ENCODE data around the gene OLFML2B.

Gene OLFML2B

DNA sequence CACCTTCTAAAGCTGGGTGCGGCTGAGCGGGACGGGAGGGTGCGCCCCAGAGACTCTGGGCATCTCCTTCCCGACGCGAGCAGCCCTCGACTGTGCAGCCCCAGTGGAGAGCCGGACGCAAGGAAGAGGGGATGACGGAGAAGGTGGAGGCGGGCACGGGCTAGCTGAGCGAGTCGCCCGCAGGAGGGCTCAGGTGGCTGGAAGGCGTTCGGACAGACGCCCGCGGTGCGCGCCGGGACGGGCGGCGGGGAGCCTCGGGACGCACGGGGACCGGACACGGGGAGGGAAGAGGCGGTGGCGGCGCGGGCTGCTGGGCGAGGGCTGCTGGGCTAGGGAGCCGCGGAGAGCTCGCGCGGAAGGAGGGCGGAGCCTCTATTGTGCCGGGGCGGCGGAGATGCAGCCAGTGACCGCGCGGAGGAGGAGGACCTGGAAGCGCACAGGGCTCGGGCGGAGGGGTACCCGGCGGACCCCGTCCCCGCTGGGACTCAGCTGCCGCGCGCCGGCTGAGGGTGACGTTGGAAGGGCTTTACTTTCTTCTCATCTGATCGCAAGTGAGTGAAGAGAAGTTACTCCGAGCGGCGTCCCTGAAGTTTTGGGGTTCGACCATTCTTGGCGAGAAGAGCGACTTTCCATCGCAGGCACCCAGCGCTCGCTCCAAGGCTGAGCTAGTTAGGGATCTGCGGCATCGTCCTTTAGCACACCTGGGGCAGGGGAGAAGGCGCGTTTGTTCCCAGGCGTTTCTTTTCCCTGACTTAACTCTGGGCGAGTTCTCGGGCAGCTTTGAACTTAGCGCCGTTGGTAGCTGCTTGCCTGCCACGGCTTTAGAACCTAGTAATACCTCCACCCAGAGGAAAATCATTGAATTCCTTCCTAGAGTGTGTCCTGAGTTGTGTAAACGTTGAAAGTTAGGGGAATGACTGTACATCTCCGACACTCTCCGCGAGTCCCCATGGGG lies at the start of gene OLFML2B:
Gene OLFML2B (minus strand): TSS at position 323 of the 955 bp plus-strand sequence. CDS start 439 bp downstream, outside the sequence.
- DNase-seq (ENCODE audit: extremely low spot score): peak; percentile 82
- POLR2A ChIA-PET: interaction anchor here (0.8 kb wide), 1 partner anchor 13 kb away, joined by 3 read pairs; no protein-coding TSS in a partner anchor
- CTCF ChIA-PET: interaction anchor here (0.7 to 1.2 kb wide), 4 partner anchors 13 to 32 kb away, joined by 3 to 9 read pairs (median 3); no protein-coding TSS in a partner anchor
- TF ChIP-seq BHLHE40 (IDR thresholded peaks at IDR 0.05; ENCODE audit: borderline replicate concordance) (no peak), SP1 (IDR thresholded peaks at IDR 0.05) (no peak), ZNF384 (IDR thresholded peaks at IDR 0.05) (no peak), LEF1 (IDR thresholded peaks at IDR 0.05; ENCODE audit: borderline replicate concordance) (no peak), HDGF (IDR thresholded peaks at IDR 0.05; ENCODE audit: borderline replicate concordance) (no peak), ELF4 (IDR thresholded peaks at IDR 0.05) (no peak), SUZ12 (IDR thresholded peaks at IDR 0.05) (no peak), FOXA1 (IDR thresholded peaks at IDR 0.05) (no peak), FOXM1 (IDR thresholded peaks at IDR 0.05; ENCODE audit: borderline replicate concordance) (no peak), FOXK2 (IDR thresholded peaks at IDR 0.05) (no peak), NFRKB (IDR thresholded peaks at IDR 0.05) (no peak), TARDBP (IDR thresholded peaks at IDR 0.05) (no peak), L3MBTL2 (conservative IDR thresholded peaks at IDR 0.05) (no peak; the same call in 1 of the 2 replicates), ARNT (IDR thresholded peaks at IDR 0.05) (no peak), CTBP1 (IDR thresholded peaks at IDR 0.05; ENCODE audit: borderline replicate concordance) (no peak), PKNOX1 (IDR thresholded peaks at IDR 0.05) (no peak)

- no peak for DNase-seq (ENCODE audit: extremely low spot score)
- POLR2A ChIA-PET: interaction anchor here (0.6 kb wide), 1 partner anchor 22 kb away, joined by 3 read pairs; no protein-coding TSS in a partner anchor
- TF ChIP-seq FOXK2 (IDR thresholded peaks at IDR 0.05) (no peak), L3MBTL2 (conservative IDR thresholded peaks at IDR 0.05) (no peak), CTBP1 (IDR thresholded peaks at IDR 0.05; ENCODE audit: borderline replicate concordance) (no peak), ZNF384 (IDR thresholded peaks at IDR 0.05) (no peak), ELF4 (IDR thresholded peaks at IDR 0.05) (no peak), TARDBP (IDR thresholded peaks at IDR 0.05) (no peak), PKNOX1 (IDR thresholded peaks at IDR 0.05) (no peak), SP1 (IDR thresholded peaks at IDR 0.05) (no peak)
- CTCF ChIA-PET: no interaction called here
These were observed 49.1 kb upstream of the OLFML2B start for GRCh38 chr1:162072740-162073139.

DNA sequence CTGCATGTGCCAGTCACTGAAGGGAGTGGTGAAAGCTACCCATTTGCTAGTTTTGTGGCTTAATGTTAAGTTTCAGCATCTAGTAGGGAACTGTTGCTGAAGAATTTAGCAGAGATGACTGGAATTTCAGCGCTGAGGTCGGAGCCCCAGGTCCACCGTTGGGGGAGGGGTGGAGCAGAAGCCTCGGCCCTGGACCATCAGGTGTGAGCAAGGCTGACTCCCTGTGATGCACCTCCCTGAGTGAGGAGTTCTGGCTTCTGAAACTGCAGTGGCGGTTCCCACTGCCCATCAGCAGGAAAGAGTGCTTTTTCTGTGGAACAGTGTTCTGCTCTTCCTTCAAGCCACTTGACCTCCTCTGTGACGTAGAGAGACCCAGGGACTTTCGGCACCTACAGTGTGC lies 47.2 kb upstream of the OLFML2B start:
- DNase-seq (ENCODE audit: extremely low spot score): no peak
- ChIA-PET POLR2A (no interaction called here), CTCF (interaction anchor here (0.7 kb wide), 1 partner anchor 405 kb away, joined by 6 read pairs; no protein-coding TSS in a partner anchor)
- no peak for TF ChIP-seq TARDBP (IDR thresholded peaks at IDR 0.05)
- no peak for TF ChIP-seq HDGF (IDR thresholded peaks at IDR 0.05; ENCODE audit: borderline replicate concordance)
- TF ChIP-seq CTBP1 (IDR thresholded peaks at IDR 0.05; ENCODE audit: borderline replicate concordance): no peak
- TF ChIP-seq FOXK2 (IDR thresholded peaks at IDR 0.05): no peak
- TF ChIP-seq ARNT (IDR thresholded peaks at IDR 0.05): no peak
- no peak for TF ChIP-seq ZNF384 (IDR thresholded peaks at IDR 0.05)
- TF ChIP-seq SP1 (IDR thresholded peaks at IDR 0.05): no peak
- TF ChIP-seq BHLHE40 (IDR thresholded peaks at IDR 0.05; ENCODE audit: borderline replicate concordance): no peak
- no peak for TF ChIP-seq LEF1 (IDR thresholded peaks at IDR 0.05; ENCODE audit: borderline replicate concordance)
- TF ChIP-seq SUZ12 (IDR thresholded peaks at IDR 0.05): no peak
- TF ChIP-seq PKNOX1 (IDR thresholded peaks at IDR 0.05): no peak

DNA sequence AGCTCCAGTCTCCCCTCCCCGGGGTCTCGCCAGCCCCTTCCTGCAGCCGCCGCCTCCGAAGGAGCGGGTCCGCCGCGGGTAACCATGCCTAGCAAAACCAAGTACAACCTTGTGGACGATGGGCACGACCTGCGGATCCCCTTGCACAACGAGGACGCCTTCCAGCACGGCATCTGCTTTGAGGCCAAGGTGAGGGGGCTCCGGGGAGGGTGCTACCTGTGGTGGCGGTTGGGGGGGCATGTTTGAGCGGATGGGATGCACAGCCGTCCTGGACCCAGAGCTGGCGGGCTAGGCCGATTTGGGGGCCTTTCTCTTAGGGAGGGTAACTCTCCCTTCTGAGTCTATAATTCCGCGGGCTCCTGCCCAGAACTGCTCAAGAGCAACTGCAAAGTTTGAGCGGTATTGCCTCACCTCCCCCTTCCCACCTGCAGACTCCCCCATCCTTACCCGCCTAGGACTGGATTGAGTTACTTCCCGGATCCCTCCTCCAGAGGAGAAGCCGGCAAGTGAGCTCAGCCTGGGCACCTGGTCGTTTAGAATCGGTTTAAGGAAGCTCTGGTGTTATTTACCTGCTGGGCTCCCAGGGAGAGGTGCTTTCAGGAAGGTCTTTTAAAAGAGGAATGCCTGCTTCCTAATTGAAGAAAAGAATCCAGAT lies 46.6 kb upstream of the OLFML2B start:
- no peak for DNase-seq (ENCODE audit: extremely low spot score)
- TF ChIP-seq NFRKB (IDR thresholded peaks at IDR 0.05) (no peak), CTBP1 (IDR thresholded peaks at IDR 0.05; ENCODE audit: borderline replicate concordance) (no peak), ZNF384 (IDR thresholded peaks at IDR 0.05) (no peak), SUZ12 (IDR thresholded peaks at IDR 0.05) (no peak), FOXK2 (IDR thresholded peaks at IDR 0.05) (no peak), SP1 (IDR thresholded peaks at IDR 0.05) (no peak), PKNOX1 (IDR thresholded peaks at IDR 0.05) (no peak), L3MBTL2 (conservative IDR thresholded peaks at IDR 0.05) (no peak), BHLHE40 (IDR thresholded peaks at IDR 0.05; ENCODE audit: borderline replicate concordance) (no peak), ARNT (IDR thresholded peaks at IDR 0.05) (no peak), FOXA1 (IDR thresholded peaks at IDR 0.05) (no peak), HDGF (IDR thresholded peaks at IDR 0.05; ENCODE audit: borderline replicate concordance) (no peak), LEF1 (IDR thresholded peaks at IDR 0.05; ENCODE audit: borderline replicate concordance) (no peak), ELF4 (IDR thresholded peaks at IDR 0.05) (no peak), FOXM1 (IDR thresholded peaks at IDR 0.05; ENCODE audit: borderline replicate concordance) (no peak), TARDBP (IDR thresholded peaks at IDR 0.05) (no peak)
- ChIA-PET CTCF (interaction anchor here (0.7 to 1.2 kb wide), 2 partner anchors 97 to 405 kb away, joined by 3 to 6 read pairs; no protein-coding TSS in a partner anchor), POLR2A (interaction anchor here (0.8 kb wide), 1 partner anchor 14 kb away, joined by 4 read pairs; no protein-coding TSS in a partner anchor)

Data from HEK293T (cell line).